Left lung (tissue), 10 donors: ENCODE results near the gene TEP1. TPM values are rescaled to one million over a fixed set of nuclear protein-coding genes. Genes with fewer than 3 reads are reported as not detected.
"Not testable (repeated sequence)": the region's sequence is repeated elsewhere in the genome, so short reads cannot be mapped to it uniquely, and the experiment has no call there.

Source experiments
- ATAC-seq: fragments of 200-7000 bp; cut with Tn5 transposase; one replicate; pipeline ENCODE4 v1.9.1; 2020; ENCODE audit warnings: moderate library complexity
- DNase-seq, 4 donors: peaks; one replicate each; pipeline ENCODE4 v3.0.0-alpha.2; 2013 to 2020
- H3K27ac ChIP-seq, 2 donors: fragments of 200-600 bp; sonication (generic) in 1 of 2; one replicate each; pipeline versions ENCODE4 v1.5.0 to v1.8.0; 2020 to 2021
- H3K27me3 ChIP-seq, 2 donors: fragments of 200-600 bp; sonication (generic) in 1 of 2; one replicate each; pipeline versions ENCODE4 v1.5.0 to v1.8.0; 2020 to 2021
- H3K36me3 ChIP-seq, 2 donors: fragments of 200-600 bp; sonication (generic) in 1 of 2; one replicate each; pipeline versions ENCODE4 v1.5.0 to v1.8.0; 2020 to 2021
- H3K4me1 ChIP-seq, 2 donors: fragments of 200-600 bp; one replicate each; pipeline ENCODE4 v1.8.0; 2021
- H3K4me3 ChIP-seq, 2 donors: fragments of 200-600 bp; sonication (generic) in 1 of 2; one replicate each; pipeline versions ENCODE4 v1.5.0 to v1.8.0; 2020 to 2021; ENCODE audit warnings: mild to moderate bottlenecking in 1 of 2
- H3K9me3 ChIP-seq, 2 donors: fragments of 200-600 bp; sonication (generic) in 1 of 2; one replicate each; pipeline versions ENCODE4 v1.5.0 to v1.8.0; 2020 to 2021
- intact Hi-C, 2 donors: fragments of 100-400 bp; cut with DNase I; formaldehyde crosslinking; loops; one replicate each; pipeline versions ENCODE4 v1.11.2 to v1.14.2; 2022
- polyA plus RNA-seq, 6 donors: library from polyadenylated mRNA; unstranded; fragments of 120-200 nt; gene quantifications; one replicate each; pipeline ENCODE4 v1.2.1, GENCODE V29; 2013; ENCODE audit not compliant: insufficient read length in 6 of 6
- total RNA-seq, 2 donors: library from RNA; stranded (reverse); fragmentation: NEBNext Ultra II Directional; extraction: Animal tissue kit (Norgen Biotek cat#: 25700); gene quantifications; one replicate each; pipeline ENCODE4 v1.2.1, GENCODE V29; 2021
- TF ChIP-seq, protein P1 (sequence below), 2 donors: fragments of 200-600 bp; sonication (generic) in 1 of 2; IDR thresholded peaks; one replicate each; pipeline versions ENCODE4 v1.5.0 to v1.8.0; 2021; ENCODE audit warnings: antibody characterized with exemption in 2 of 2
- donor health status: DM: no; HTN: yes; CAD: no.
- donor health status: DM: no; HTN: no; CAD: no.

TEP1 gene
- total and polyA plus RNA-seq, 8 donors = 19.0 to 57.0 (median 21.9) TPM

DNA sequence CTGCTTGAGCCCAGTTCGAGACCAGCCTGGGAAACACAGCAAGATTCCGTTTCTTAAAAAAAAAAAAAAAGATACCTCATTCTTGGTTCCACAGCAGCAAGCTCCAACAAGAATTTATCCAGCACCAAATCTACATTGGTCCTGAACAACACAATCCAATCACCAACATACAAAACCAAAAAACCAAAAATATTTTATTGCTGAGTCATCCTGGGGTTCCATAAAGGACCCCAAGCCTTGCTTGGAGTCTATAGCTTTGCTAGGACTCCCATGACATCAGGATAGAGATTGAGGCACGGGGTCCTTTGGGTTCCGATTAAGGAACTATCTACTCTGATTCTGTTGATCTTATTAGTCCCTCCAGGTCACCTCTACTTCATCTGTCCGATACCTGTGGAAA is 33.6 kb upstream of the TEP1 start:
- DNase-seq (no peak), ATAC-seq (no peak)
- Histone ChIP-seq H3K9me3 (no peaks in the 10 kb centered on the region), H3K27me3 (no peaks in the 10 kb centered on the region), H3K27ac (no peak overlapping the region), H3K4me1 (peaks cover 0 to under 1% of the 10 kb centered on the region in 2 donors), H3K36me3 (peaks cover 0 to 72% of the 10 kb centered on the region in 2 donors), H3K4me3 (no peak overlapping the region)
- intact Hi-C loops = no loop called here
- TF ChIP-seq, protein P1, sequence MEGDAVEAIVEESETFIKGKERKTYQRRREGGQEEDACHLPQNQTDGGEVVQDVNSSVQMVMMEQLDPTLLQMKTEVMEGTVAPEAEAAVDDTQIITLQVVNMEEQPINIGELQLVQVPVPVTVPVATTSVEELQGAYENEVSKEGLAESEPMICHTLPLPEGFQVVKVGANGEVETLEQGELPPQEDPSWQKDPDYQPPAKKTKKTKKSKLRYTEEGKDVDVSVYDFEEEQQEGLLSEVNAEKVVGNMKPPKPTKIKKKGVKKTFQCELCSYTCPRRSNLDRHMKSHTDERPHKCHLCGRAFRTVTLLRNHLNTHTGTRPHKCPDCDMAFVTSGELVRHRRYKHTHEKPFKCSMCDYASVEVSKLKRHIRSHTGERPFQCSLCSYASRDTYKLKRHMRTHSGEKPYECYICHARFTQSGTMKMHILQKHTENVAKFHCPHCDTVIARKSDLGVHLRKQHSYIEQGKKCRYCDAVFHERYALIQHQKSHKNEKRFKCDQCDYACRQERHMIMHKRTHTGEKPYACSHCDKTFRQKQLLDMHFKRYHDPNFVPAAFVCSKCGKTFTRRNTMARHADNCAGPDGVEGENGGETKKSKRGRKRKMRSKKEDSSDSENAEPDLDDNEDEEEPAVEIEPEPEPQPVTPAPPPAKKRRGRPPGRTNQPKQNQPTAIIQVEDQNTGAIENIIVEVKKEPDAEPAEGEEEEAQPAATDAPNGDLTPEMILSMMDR (IDR thresholded peaks at IDR 0.05) = no peak

DNA sequence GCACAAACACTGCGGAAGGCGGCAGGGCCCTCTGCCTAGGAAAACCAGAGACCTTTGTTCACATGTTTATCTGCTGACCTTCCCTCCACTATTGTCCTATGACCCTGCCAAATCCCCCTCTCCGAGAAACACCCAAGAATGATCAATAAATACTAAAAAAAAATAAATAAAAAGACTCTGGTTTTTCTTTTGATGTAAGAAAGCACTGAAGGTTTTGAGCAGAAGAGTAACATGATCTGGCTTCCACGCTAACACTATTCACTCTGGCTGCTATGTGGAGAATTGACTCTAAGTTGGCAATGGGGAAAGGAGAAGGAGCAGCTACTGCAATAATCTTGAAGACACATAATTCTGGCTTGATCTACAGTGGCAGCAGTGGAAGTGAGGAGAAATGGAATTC is 30.3 kb upstream of the TEP1 start:
- peaks cover 0 to 15% of the 10 kb centered on the region in 2 donors for H3K4me1 ChIP-seq
- H3K27ac ChIP-seq, H3K27me3 ChIP-seq, H3K9me3 ChIP-seq, H3K4me3 ChIP-seq, DNase-seq, intact Hi-C loops: not testable (repeated sequence)
- H3K36me3 ChIP-seq = peaks cover 0 to 40% of the 10 kb centered on the region in 2 donors
- ATAC-seq = peak; percentile 38

DNA sequence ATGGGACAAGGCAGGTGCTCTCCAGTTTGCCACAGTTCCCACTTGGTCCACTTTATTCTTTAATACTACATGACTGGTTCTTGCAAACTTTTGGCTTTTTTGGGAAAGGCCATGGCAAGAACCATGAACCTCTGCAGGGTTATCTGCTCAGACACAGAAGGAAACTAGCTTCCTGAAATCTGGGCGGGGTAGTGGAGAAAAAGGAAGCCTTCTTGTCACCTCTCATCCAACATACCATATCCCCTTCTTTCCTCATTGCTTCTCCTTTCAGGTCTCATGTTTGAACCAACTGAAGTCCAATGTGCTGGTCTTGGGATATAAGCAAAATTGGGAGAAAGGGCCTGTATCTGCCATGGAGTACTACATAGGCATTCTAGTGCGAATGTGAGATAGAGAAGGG is 28.2 kb upstream of the TEP1 start:
- Histone ChIP-seq H3K27me3 (no peaks in the 10 kb centered on the region), H3K4me1 (peaks cover 0 to 15% of the 10 kb centered on the region in 2 donors), H3K27ac (no peak overlapping the region), H3K36me3 (peaks cover 0 to 18% of the 10 kb centered on the region in 2 donors), H3K9me3 (no peaks in the 10 kb centered on the region), H3K4me3 (no peak overlapping the region)
- ATAC-seq (no peak), DNase-seq (no peak)
- intact Hi-C loops = no loop called here
- TF ChIP-seq, protein P1 (IDR thresholded peaks at IDR 0.05) = no peak

DNA sequence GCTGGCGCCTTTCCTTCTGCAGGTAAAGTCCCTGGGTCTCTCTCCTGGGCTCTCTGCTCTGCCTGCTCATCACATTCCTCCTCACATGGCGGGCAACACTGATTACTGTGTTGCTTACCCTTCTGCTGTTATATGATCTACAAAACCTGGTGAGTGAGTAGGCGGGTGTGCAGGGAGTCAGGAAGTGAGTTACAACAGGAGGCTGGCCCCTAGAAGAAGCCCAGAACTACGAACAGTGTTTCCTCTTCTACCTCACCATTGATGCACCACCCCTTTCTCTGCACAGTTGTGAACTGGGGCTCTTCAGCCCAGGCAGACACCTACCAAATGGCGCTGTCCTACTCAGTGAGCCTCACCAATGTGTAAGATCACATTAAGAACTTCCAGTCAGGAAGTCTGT is 27.6 kb upstream of the TEP1 start:
- Histone ChIP-seq H3K36me3 (peaks cover 0 to 12% of the 10 kb centered on the region in 2 donors), H3K9me3 (no peaks in the 10 kb centered on the region), H3K27me3 (peaks cover 0 to 5% of the 10 kb centered on the region in 2 donors), H3K4me1 (peaks cover 0 to 15% of the 10 kb centered on the region in 2 donors), H3K27ac (no peak overlapping the region), H3K4me3 (no peak overlapping the region)
- intact Hi-C loops = no loop called here
- TF ChIP-seq, protein P1 (IDR thresholded peaks at IDR 0.05) = no peak
- DNase-seq = no peak
- ATAC-seq = no peak

DNA sequence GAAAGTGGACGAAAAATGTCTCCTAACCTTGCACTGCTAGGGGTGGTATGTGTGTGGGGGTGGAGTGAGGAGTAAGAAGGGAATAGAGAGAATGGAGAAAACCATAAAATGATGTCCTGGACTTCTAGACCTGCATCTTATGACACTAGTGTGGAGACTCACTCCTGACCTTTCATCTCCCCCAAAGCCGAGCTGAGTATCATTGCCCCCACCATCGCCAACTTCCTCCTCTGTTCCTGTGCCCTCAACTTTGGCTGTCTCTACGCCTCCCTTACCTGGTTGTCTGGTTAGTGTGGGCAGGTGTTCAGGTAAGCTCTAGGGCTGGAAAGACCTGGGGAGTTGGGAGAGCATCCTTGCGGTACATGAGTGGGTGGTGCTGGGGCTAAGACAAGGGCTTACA is 27.2 kb upstream of the TEP1 start:
- TF ChIP-seq, protein P1 (IDR thresholded peaks at IDR 0.05) = no peak
- intact Hi-C loops = no loop called here
- Histone ChIP-seq H3K9me3 (no peaks in the 10 kb centered on the region), H3K27me3 (peaks cover 0 to 9% of the 10 kb centered on the region in 2 donors), H3K36me3 (peaks cover 0 to 8% of the 10 kb centered on the region in 2 donors), H3K4me1 (peaks cover 0 to 15% of the 10 kb centered on the region in 2 donors), H3K4me3 (no peak overlapping the region), H3K27ac (no peak overlapping the region)
- ATAC-seq (no peak), DNase-seq (no peak)

DNA sequence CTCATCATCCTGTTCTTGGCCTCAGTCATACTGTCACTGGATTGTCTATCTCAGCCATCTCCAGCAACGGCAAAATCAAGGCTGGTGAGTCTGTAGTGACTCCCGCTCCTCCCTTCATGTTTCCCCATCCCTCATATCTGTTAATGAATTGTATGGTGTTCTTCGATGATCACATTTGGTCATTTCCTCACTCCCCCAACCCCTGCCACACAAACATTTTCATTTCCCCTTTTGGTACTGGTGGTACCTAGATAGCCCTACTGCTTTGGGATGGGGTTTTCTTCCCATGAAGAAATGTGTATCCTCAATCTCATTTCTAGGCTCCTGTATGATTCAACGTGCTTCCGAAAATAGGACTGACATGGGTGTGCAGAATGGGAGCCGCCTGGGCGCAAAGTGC is 25.4 kb upstream of the TEP1 start:
- H3K27ac ChIP-seq = no peak overlapping the region
- no peaks in the 10 kb centered on the region for H3K36me3 ChIP-seq
- peaks cover 0 to 18% of the 10 kb centered on the region in 2 donors for H3K27me3 ChIP-seq
- H3K9me3 ChIP-seq = no peaks in the 10 kb centered on the region
- DNase-seq (no peak), ATAC-seq (no peak)
- intact Hi-C loops = no loop called here
- TF ChIP-seq, protein P1 (IDR thresholded peaks at IDR 0.05) = no peak
- H3K4me1 ChIP-seq = peaks cover 0 to 15% of the 10 kb centered on the region in 2 donors
- H3K4me3 ChIP-seq = no peak overlapping the region
